ENCODE results near the gene ENO1. TPM values are rescaled to one million over a fixed set of nuclear protein-coding genes. Genes with fewer than 3 reads are reported as not detected.

ENO1 gene
- total RNA-seq, 4 donors from 2014 or later, result 355 to 741 (median 478) TPM

DNA sequence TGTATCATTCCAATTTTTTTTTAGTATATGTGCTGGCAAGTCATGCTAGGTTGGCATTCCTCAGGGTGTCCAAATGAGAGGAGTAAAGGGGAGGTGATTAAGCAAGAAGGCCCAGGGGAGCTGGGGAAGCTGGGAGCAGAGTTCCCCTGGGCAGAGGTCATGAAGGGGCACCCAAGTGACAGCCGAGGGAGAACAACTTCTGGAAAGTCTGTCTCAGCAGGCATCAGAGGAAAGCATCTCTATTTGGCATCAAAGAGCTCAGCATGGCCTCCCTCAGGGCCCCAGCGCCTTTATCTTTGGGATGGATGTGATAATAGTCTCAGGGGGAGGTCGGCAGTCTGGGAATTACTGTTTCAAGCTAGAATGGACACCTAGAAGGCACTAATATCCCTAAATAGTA is 5.0 kb upstream of the ENO1 start:
- Histone ChIP-seq H3K27ac (no peak overlapping the region), H3K4me3 (replicated peaks in 1 of 3) (no peak overlapping the region), H3K36me3 (no peaks in the 10 kb centered on the region), H3K9me3 (no peaks in the 10 kb centered on the region), H3K27me3 (no peaks in the 10 kb centered on the region), H3K4me1 (peaks cover 14 to 26% of the 10 kb centered on the region in 2 donors)
- TF ChIP-seq CTCF (IDR thresholded peaks at IDR 0.05) (no peak), POLR2A (IDR thresholded peaks at IDR 0.05) (no peak)
- DNase-seq, result no peak
- intact Hi-C loops (cut with DNase I), result no loop called here
- 63 to 81% methylated on average over 3 of the region's 3 CpGs for WGBS, 2 donors

DNA sequence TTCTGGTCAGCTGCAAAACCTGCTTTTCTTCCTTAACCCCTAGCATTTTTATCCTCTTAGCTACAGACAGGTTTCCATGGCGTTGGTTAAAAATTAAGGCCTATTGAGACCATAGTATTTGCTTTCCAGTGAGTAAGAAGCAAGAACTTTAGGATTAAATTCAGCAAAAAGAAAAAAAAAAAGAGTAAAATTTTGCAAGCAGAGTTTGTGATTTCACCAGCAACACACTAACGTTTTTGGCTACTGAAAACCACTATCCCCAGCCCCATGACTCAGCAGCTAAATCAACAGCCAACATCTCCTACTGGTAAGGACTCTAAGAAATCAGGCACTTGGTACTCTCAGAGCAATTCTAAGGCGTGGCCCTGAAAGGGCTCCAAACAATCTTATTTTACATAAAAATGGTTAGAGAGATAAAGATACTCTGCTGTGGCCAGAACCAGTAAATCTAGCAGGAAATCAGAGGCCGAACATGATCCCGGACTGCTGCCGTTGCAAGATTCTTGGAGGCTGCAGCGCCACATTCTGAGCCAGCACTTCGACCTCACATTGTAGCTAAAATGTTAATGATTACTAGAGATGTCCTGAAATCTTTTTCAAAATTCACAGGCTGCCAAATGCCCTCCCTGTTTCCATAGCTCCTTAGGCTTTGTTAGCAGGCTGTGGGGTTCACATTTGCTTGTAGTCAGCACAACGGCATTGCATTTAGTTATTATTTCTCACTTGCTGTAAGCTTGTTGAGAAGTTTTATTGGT is 1.6 kb upstream of the ENO1 start:
- Histone ChIP-seq H3K4me1 (peaks cover 38 to 40% of the 10 kb centered on the region in 2 donors), H3K36me3 (no peaks in the 10 kb centered on the region), H3K9me3 (no peaks in the 10 kb centered on the region), H3K4me3 (replicated peaks in 1 of 3) (no peak overlapping the region), H3K27ac (peak overlapping the region; percentile 98 to 99 (median 99)), H3K27me3 (no peaks in the 10 kb centered on the region)
- intact Hi-C loops (cut with DNase I), result no loop called here
- no peak for TF ChIP-seq CTCF (IDR thresholded peaks at IDR 0.05)
- peak in 1 of 2 donors; percentile 34 for TF ChIP-seq POLR2A (IDR thresholded peaks at IDR 0.05)
- DNase-seq, result peak; percentile 74 to 75
- WGBS, 2 donors, result 43 to 61% methylated on average over 9 of the region's 9 CpGs

DNA sequence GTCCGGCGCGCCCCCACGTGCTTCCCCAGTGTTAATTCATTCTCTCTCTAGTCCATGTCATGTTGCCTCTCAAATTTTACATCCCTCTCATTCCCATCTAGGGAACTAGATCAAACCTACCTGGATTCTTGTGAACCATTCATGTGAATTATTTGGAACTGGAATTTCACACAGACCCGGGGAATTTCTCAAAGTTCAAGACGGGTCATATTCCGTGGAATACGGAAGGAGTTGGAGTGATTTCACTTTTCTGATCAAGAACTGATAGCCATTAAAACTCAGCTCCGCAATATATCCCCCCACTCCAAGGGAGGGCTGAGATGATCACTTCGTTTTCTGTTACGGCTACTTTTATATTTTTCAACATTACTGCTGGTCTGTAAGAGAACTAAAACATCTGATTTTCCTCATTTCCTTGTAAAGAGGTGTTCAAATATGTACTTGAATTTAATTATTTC is 1.0 kb upstream of the ENO1 start:
- TF ChIP-seq CTCF (IDR thresholded peaks at IDR 0.05), result peak in 1 of 6 experiments; percentile 0
- TF ChIP-seq POLR2A (IDR thresholded peaks at IDR 0.05), result no peak
- H3K27ac ChIP-seq, result peak overlapping the region; percentile 98 to 99 (median 99)
- 14 to 22% methylated on average over 11 of the region's 11 CpGs for WGBS, 2 donors
- no peaks in the 10 kb centered on the region for H3K27me3 ChIP-seq
- no peaks in the 10 kb centered on the region for H3K9me3 ChIP-seq
- DNase-seq, result no peak
- H3K4me1 ChIP-seq, result peaks cover 40 to 47% of the 10 kb centered on the region in 2 donors
- H3K36me3 ChIP-seq, result no peaks in the 10 kb centered on the region
- peak overlapping the region in 2 of 3 donors; percentile 69 to 93 for H3K4me3 ChIP-seq (replicated peaks in 1 of 3)
- intact Hi-C loops (cut with DNase I), result no loop called here

DNA sequence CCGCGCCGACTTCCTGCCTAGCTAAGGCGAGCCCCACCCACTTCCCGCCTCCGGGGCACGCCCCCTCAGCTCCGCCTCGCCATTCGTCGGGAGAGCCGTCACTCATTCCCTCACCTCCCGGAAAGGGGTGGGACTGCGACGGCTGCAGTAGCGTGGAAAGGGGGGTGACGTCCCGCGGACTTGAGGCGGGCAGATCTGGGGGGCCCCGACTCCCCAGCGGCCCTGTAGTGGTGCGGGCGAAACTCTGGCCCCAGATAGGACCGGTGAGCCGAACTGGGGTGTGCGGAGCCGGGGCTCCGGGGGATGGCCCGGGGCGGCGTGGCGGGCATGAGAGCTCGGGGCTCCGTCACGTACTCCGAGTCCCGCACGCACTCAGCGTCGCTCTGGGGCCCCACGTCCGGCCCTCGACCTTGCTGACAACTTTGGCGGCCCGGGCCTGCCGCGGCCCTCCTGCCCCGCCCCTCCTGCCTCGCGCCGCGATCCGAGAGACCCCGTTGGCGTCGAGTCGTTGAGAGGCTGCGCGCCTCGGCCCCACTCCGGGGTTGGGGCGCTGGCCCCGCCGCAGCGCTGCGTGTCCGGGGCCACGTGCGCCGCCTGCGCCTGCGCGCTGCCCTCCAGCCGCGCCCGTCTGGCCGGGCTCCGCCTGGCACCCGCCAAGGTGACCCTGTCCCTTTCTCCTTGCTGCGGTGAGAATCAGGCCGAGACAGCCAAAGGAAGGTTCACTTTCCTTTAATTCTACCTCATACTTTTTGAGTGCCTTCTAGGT is 395 bp upstream of the ENO1 start:
- intact Hi-C loops (cut with DNase I), result no loop called here
- DNase-seq, result peak; percentile 95 to 96
- Histone ChIP-seq H3K4me3 (replicated peaks in 1 of 3) (peak overlapping the region; percentile 69 to 93 (median 92)), H3K9me3 (no peaks in the 10 kb centered on the region), H3K27me3 (no peaks in the 10 kb centered on the region), H3K36me3 (peaks cover 0 to 4% of the 10 kb centered on the region in 2 donors), H3K27ac (peak overlapping the region; percentile 98 to 99 (median 99)), H3K4me1 (peaks cover 44 to 53% of the 10 kb centered on the region in 2 donors)
- TF ChIP-seq CTCF (IDR thresholded peaks at IDR 0.05) (peak in 2 of 6 experiments; percentile 1 to 22), POLR2A (IDR thresholded peaks at IDR 0.05) (peak in 1 of 2 donors; percentile 98)
- 0 to 1% methylated on average over 8 to 39 of the region's 82 CpGs for WGBS, 2 donors
